AG20443 (cell line): Measurements from ENCODE around the gene RMI1.
"Not testable (repeated sequence)": the region's sequence is repeated elsewhere in the genome, so short reads cannot be mapped to it uniquely, and the experiment has no call there.

Experiments used
- DNase-seq: peaks from one replicate; pipeline ENCODE4 v3.0.0; 2012; ENCODE audit warnings: low spot score, mixed read lengths

The RMI1 gene

DNA sequence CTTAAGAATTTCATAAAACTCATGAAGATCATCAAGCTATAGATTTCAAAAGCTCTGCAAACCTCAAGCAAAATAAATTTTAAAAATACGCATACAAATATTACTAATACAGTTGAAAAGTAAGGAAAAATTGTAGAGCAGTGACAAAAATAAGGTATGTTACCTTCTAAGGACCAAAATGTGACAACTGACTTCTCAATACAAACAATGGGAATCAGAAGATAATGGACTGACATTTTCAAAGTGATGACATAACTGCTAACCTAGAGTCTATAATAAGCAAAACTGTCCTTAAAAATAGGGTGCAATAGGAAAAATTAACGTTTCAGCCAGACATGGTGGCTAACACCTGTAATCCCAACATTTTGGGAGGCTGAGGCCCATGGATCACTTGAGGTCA, 27.1 kb downstream of the RMI1 start:
- DNase-seq: no peak

DNA sequence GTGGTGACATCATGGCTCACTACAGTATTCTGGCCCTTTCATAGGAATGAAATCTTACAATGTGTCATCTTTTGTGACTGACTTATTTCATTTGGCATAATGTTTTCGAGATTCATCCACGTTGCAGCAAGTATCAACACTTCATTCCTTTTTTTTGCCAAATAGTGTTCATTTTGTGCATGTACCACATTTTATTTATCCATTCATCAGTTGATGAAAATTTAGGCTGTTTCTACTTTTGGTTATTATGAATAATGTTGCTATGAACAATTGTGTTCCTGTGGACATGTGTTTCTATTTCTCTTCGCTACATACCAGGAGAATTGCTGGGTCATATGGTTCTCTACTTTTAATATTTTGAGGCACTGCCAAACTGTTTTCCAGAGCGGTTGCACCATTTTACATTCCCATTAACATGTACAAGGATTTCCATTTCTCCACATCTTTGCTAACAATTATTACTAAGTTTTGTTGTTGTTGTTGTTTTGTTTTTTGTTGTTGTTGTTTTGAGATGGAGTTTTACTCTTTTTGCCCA, 43.5 kb downstream of the RMI1 start:
- DNase-seq: no peak

DNA sequence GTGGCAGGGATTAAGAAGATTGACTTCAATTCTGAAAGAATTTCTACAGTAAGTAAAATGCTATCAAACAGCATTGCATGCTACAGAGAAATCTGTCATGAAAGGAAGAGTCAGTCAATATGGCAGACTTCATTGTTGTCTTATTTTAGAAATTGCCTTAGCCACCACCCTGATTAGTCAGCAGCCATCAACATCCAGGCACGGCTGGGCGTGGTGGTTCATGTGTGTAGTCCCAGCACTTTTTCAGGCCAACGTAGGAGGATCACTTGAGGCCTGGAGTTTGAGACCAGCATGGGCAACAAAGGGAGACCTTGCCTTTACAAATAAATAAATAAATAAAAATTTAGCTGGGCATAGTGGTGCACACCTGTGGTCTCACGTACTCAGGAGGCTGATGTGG, 46.6 kb downstream of the RMI1 start:
- no peak for DNase-seq

DNA sequence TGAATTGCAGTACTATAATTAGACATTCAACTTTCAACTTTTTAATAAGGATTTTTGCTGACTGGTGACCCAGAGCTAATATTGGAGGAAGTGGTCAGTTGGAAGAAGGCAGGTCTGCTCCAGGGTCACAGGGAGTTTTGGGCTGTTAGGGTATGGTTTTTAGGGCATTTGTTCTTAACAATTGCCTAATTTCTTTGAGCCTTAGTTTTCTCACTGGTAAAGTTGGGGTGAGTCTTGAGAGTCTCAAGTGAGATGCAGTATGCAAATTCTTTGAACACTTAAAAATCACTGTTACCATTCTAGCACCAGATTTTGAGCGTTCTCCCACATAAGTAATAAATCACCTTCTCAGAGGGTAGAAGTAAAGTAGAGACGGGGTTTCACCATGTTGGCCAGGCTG, 50.9 kb downstream of the RMI1 start:
- no peak for DNase-seq

DNA sequence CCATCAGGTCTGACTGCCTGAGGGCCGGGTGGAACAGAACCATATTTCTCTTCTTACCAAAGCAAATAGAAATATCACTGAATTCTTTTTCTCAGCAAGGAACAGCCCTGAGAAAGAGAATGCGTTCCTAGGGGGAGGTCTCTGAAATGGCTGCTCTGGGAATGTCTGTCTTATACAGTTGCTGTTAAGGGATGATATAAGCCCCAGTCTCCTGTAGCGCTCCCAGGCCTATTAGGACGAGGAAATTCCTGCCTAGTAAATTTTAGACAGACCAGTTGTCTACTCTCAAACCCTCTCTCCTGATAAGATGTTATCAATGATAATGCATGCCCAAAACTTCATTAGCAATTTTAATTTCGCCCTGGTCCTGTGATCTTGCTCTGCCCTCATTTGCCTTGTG, 61.3 kb downstream of the RMI1 start:
- DNase-seq: not testable (repeated sequence)

DNA sequence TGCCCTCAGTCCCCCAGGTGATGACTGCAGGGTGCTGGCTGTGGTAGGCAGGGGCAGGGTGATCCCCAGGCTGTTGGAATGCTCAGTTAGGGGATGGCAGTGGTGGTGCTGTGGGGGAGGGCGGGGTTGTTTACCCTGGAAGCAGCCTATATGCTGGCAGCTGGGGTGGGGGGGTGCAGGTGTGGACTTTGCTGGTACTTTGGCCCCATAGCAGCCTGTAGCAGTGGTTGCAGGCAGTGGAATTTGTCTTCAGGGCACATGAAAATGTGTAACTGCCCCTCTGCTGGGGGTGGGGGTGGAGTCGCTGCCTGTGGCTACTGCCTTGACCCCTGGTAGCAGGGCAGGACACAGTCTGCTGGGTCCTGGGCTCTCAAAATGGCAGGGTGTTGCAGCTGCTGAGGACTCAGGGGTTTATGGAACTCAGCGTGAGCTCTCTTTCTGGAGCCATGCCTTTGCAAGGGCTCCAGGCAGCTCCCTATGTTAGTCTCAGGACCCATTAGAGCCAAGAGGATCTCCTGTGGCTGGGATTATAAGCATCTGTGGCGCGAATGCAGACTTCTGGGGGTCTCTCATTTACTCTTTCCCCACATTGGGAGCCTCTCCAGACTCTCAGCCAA, 65.0 kb downstream of the RMI1 start:
- DNase-seq: no peak
